ENCODE measurements around the gene EWSR1.

Gene EWSR1

GRCh38 chr22:29306835-29307595, 38.9 kb downstream of the EWSR1 start:
- no peak for DNase-seq

- DNase-seq: no peak
Measured at GRCh38 chr22:29307596-29308147, 39.6 kb downstream of the EWSR1 start.

GRCh38 chr22:29308148-29308790, 40.2 kb downstream of the EWSR1 start:
- DNase-seq: no peak

GRCh38 chr22:29308791-29309262, 40.8 kb downstream of the EWSR1 start:
- no peak for DNase-seq

- DNase-seq: no peak
Measured at GRCh38 chr22:29309332-29310064, 41.4 kb downstream of the EWSR1 start.

GRCh38 chr22:29310065-29310862, 42.2 kb downstream of the EWSR1 start:
- no peak for DNase-seq

- DNase-seq: peak; percentile 52 to 55
Measured at GRCh38 chr22:29310863-29311339, 42.8 kb downstream of the EWSR1 start.

GRCh38 chr22:29311464-29312217, 43.6 kb downstream of the EWSR1 start:
- DNase-seq: no peak

GRCh38 chr22:29312218-29313125, 44.4 kb downstream of the EWSR1 start:
- DNase-seq: no peak

- DNase-seq: no peak
Measured at GRCh38 chr22:29313126-29313575, 45.1 kb downstream of the EWSR1 start.

- DNase-seq: no peak
Measured at GRCh38 chr22:29313576-29314466, 45.8 kb downstream of the EWSR1 start.

GRCh38 chr22:29314537-29315285, 46.6 kb downstream of the EWSR1 start:
- DNase-seq: no peak

GRCh38 chr22:29315286-29316140, 47.4 kb downstream of the EWSR1 start, which contains the start of gene RASL10A:
RASL10A (minus strand) TSS chr22:29315697; CDS start chr22:29315246, 451 bp downstream.
- no peak for DNase-seq

GRCh38 chr22:29316141-29316828, 48.2 kb downstream of the EWSR1 start:
- no peak for DNase-seq

- no peak for DNase-seq
Measured at GRCh38 chr22:29317827-29318454, 49.9 kb downstream of the EWSR1 start.

- no peak for DNase-seq
Measured at GRCh38 chr22:29319072-29319471, 51.0 kb downstream of the EWSR1 start.

All from activated CD4-positive, alpha-beta T cell treated with anti-CD3 and anti-CD28 coated beads, Interleukin-2, amount 50 U/mL, for 4 hours (primary cell).